ENCODE data around the gene SLC18B1.
A peak's percentile ranks its signal among the peaks of the same experiment; 100 is the strongest.

Gene SLC18B1

DNA sequence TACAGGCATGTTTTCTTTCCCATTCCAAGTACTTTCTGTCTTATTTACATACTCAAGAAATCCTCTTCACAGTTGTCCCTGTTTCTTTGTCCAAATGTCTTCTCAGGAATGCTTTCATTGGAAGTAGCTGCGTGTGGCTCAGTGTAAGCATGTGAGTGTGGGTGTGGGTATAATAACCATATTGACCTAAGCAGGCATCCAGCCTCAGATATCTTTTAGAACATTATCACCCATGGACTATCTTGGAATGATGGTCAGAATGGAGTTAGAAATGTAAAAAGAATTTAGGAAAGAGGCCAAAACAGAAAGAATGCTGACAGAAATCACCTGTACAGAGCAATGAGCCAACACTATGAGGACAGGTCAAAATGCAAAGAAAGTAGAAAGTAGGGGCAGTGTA is 57.2 kb downstream of the SLC18B1 start:
- no peak for DNase-seq (ENCODE audit: low read depth)

DNA sequence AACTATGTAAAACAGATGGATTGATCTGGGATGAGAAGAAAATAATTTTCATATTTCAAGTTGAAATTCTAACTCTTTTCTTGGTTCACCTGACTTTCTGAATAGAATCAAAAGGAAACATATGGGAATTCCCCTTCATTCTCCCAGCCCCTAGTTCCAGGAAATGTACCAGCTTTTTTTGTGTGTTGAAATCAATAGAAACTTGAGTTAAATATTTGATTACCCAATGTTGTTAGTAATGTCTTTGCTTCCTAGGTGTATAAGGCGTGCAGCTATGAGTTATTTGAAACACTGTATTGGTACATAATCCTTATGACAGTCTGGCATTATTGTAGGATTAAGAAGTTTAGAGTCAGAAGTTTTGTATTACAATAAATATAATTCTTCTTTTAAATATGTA is 62.2 kb downstream of the SLC18B1 start:
- DNase-seq (ENCODE audit: low read depth): peak; percentile 46

DNA sequence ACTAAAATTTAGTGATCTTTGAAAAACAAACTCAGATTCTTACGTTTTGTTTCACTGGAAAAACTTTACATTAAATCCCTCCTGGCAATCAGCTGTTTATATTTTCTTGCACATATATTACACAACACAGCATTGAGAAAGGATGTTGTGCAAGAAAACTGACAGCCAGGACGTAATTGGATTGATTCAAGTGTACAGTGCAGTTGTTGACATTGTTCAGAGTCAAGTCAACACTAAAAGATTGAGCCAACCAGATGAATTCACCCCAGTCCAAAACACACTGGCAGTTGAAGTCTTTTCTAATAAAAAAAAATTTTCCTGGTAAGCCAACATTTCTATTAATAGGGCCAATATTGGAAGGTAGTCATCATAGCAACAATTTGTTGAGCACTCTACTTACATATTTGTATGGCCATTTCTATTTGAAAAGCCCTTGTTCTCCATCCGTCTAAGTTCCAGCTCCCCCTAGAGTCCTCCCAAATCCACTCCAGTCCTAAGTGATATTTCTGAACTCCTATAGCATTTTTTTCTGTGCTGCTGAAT is 63.7 kb downstream of the SLC18B1 start:
- peak; percentile 90 for DNase-seq (ENCODE audit: low read depth)

DNA sequence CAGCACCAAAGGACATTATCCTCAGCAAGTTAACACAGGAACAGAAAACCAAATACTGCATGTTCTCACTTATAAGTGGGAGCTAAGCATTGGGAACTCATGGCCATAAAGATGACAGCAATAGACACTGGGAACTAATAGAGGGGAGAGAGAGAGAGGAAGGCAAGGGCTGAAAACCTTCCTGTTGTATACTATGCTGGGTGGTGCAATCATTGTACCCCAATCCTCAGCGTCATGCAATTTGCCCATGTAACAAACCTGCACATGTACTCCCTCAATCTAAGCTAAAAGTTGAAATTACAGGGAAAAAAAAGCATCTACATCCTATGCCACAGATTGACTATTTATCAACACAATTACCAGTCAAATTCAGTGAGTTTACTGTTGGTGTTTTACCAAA is 64.6 kb downstream of the SLC18B1 start:
- DNase-seq (ENCODE audit: low read depth): peak; percentile 24

DNA sequence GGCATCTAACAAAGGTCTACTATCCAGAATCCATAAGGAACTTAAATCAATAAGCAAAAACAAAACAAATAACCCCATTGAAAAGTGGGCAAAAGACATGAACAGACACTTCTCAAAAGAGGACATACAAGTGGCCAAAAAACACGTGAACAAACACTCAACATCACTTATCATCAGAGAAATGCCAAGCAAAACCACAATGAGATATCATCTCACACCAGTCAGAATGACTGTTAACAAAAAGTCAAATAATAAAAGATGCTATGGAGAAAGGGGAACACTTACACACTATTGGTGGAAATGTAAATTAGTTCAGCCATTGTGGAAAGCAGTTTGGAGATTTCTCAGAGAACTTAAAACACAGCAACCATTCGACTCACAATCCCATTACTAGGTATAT is 65.2 kb downstream of the SLC18B1 start:
- no peak for DNase-seq (ENCODE audit: low read depth)

DNA sequence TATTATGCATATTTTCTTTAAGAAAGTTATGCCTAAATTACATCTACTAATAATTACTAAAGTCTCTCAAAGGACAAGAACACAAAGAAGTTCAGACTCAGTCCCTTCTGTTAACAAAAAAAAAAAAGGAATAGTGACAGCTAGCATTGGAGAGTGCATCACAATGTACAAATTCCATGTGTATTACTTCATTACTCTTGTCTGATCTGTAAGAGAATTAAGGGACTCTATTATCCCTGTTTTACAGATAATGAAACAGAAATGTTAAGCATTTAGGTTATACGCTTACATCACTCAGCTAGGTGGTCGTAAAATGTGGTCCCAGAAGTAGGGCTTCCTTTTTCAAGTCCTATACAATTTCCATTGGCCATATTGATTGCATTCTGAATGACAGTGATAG is 67.4 kb downstream of the SLC18B1 start:
- DNase-seq (ENCODE audit: low read depth): peak; percentile 28

DNA sequence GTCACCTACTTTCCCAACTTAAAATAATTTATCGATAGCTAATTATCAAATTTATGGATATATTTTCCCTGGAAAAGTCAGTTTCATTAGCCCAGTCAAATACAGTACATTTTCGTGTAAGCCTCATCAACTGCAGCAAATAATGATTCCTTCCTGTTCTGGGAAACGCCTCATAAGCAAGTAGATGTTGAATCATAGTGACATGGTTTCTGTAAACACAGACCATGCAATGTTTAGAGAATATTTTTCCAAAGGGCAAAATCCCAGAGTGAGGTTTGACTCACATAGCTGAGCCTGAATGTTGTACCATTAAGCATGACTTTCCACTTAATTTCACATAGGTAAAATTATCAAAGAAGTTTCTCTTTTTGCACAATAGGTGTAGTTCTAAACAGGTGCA is 67.9 kb downstream of the SLC18B1 start:
- peak; percentile 79 for DNase-seq (ENCODE audit: low read depth)

DNA sequence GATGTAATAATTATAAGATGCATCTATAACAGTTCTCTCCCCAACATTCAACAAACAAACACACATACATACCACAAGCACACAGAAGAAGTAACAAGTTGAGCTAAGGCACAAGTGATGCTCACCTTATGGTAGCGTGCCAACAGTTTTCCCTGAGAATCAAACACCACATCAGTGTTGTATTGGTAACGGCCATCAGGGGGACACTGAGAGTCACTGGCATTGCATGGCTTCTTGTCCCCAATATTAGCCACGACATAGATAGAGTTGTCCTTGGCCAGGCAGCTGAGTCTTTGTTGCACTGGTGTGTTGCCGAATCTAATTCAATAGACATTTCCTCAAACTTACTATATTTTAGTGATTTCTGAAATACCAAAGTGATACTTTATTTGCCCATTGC is 69.8 kb downstream of the SLC18B1 start:
- no peak for DNase-seq (ENCODE audit: low read depth)

DNA sequence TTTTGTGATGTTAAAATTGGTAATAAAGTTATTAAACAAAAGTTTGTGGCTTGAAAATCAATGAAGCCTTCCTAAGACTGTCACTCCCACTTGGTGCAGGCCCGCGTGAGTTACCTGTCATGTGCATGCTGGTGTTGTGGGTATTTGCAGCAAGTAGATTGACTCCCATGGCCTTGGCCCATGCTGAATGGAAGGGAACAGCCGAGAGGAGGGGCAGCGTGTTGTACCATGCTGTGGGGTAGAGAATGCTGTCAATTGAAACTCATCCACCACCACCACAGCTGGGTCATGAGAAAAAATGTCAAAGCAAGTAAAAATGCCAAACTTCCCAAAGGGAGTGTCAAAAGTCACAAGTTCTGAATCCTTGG is 71.8 kb downstream of the SLC18B1 start:
- no peak for DNase-seq (ENCODE audit: low read depth)

DNA sequence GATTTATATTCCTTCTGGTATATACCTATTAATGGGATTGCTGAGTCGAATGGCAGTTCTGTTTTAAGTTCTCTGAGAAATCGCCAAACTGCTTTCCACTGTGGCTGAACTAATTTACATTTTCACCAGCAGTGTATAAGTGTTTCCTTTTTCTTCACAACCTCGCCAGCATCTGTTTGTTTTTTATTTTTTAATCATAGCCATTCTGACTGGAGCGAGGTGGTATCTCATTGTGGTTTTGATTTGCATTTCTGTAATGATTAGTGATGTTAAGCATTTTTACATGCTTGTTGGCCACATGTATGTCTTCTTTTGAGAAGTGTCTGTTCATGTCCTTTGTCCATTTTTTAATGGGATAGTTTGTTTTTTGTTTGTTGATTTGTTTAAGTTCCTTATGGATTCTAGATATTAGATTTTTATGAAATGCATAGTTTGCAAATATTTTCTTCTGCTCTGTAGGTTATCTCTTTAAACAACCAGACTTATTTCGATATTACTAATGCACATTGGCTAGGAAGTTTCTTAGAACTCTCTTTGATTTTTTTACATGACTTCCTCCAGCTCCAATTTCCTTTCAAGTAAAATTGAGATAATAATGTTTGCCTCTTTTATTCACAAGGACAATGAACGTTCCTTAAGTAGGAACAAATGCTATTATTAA is 72.4 kb downstream of the SLC18B1 start:
- DNase-seq (ENCODE audit: low read depth): no peak

DNA sequence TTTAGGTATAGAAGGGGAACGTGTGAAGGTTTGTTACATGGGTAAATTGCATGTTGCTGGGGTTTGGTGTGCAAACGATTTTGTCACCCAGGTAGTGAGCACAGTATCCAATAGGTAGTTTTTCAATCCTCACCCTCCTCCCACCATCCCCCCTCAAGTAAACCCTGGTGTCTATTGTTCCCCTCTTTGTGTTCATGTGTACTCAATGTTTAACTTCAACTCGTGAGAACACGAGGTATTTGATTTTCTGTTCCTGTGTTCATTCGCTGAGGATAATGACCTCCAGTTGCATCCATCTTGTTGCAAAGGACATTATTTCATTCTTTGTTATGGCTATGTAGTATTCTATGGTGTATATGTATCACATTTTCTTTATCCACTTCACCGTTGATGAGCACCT is 73.0 kb downstream of the SLC18B1 start:
- DNase-seq (ENCODE audit: low read depth): no peak

DNA sequence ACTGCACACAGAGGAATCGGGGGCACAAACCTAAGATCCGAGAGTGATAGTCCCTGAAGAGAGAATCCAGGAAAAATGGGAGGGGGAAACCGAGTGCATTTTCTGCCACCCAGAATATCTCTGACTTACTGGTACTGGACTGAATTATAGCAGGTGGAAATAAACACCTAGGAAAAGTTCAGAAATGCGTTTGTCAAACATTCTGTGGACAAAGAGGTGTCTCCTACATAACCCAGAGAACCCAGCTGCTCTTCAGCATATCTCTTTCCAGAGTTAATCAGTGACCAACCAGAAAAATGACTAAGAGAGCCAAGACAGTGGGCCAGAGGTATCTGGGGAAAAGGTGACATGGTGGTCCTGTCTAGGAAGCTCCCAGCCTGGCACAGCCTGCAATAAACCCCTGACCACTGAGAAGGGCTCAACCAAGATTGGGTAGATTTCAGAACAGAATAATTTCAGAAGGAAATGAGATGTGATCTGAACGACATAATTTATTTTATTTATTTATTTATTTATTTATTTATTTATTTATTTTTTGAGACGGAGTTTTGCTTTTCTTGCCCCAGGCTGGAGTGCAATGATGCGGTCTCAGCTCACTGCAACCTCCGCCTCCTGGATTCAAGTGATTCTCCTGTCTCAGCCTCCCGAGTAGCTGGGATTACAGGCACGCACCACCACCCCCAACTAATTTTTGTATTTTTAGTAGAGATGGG is 78.5 kb downstream of the SLC18B1 start:
- DNase-seq (ENCODE audit: low read depth): no peak
